Activated T-cell treated with anti-CD3 and anti-CD28 coated beads for 24 hours (primary cell): ENCODE data around the gene PLEKHA7.

Experiments
- DNase-seq: peaks from one replicate; pipeline ENCODE4 v3.0.0-alpha.2; 2020; ENCODE audit warnings: low read depth

The PLEKHA7 gene

DNA sequence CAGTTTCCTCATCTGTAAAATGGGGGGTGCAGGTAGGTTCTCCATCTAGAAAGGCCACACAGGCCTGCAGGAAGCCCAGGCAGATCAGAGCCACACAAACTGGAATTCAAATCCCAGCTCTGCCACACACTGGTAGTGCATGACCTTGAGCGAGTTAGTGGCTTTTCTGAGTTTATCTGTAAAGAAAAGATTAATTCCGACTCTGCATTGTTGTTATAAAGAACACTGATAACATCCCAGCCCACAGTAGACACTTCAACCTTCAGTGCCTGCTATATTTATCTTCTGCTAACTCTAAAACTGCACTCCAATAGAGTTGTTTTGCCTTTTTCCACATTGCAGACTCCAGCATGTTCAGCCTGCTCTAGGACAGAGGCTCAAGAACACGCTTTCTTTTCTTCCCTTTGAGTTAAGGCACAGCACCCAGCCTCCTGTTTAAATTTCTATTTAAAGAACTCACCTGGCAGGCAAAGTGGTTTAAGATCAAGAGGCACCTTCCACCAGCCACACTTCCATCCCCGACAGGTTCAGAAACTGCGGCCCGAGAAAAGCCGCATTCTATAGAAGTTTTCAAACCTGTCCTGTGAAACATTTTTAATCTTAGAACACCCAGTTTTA, 133.9 kb downstream of the PLEKHA7 start:
- DNase-seq: no peak

DNA sequence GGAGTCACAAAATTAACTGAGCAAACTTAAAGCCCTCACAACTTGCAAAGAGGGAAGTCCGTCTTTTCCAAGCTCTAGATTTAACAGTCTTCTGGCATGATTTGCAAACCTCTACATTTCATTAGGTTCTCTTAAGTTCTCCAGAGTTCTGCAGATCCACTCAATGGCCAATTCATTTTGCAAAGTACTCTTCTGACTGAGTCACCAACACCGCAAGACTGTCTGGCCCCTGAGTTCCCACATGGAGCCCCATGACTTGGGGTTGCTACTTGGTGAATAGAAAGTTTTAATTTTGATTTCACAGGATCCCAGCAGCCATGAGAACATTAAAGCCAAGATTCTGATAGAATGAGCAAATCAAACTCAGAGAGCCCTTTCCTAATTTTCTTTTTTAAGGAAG, 134.5 kb downstream of the PLEKHA7 start:
- no peak for DNase-seq

DNA sequence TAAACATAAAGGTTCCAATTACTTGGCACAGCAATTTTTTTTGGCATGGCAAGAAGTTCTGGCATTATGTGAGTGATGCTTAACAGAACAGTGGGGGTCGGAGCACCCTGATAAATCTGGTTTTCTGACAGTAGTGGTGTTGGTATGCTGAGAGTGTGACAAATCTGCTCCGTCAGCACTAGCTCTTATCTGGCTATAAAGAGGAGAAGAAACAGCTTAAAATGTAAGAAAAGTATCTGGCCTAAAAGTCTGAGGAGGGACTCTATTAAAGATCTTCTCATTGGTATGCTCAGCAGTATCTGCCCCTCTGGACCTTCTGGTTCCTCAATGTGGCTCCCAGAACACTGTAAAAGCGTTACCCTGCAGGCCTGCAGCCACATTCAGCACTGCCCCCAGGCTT, 137.4 kb downstream of the PLEKHA7 start:
- DNase-seq: no peak

DNA sequence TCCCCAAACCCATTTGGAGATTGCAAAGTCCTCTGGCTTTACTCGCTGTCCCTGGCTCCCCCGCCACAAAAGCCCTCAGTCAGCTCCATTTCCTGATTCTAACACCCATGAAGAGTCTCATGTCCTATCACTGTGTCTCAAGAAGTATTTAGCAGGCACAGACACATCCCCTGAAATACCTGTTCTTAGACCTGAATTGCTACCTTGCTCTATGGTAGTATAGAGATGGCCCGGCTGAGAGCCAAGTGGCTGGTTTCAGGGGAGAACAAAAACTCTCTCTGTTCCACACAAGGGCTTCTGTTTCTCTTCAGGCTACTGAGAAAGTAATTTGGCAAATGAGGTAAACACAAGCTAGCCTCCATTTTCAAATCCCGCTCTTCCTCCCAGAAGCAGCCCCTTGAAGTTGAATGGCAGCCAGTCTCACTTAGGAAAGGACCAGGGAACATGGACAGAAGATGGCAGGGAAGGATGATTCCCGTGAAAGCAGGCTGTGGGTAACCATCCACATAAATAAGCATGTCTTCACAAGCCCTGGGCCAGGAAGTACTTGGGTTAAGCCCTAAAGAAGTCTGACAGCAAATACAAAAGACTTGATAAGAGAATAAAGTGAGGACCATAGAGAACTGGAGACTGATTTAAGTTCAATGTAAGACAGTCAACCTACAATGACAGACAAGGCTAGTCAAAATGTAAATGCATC, 138.0 kb downstream of the PLEKHA7 start:
- DNase-seq: no peak

- DNase-seq: no peak
Measured at GRCh38 chr11:16874275-16874975, 139.8 kb downstream of the PLEKHA7 start.

DNA sequence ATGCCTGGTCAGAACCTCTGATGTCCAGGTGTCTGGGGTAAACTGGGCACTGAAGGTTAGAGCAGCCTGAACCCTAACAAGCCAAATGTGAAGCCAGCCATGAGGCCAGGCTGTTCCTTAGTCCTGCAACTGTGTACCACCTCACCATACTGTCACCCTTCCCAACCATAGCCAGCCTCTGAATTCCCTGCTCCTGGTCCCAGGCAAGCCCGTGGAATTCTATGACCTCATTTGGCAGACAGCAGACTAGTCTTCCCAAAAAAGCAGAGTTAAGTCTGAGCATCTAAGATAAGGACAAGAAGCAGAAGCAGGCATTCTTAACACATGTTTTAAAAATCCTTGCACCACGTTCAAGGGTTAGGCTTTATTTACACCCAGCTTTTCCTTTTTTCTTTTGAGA, 140.9 kb downstream of the PLEKHA7 start:
- DNase-seq: no peak

GRCh38 chr11:16871368-16871767, 142.8 kb downstream of the PLEKHA7 start:
- DNase-seq: no peak

DNA sequence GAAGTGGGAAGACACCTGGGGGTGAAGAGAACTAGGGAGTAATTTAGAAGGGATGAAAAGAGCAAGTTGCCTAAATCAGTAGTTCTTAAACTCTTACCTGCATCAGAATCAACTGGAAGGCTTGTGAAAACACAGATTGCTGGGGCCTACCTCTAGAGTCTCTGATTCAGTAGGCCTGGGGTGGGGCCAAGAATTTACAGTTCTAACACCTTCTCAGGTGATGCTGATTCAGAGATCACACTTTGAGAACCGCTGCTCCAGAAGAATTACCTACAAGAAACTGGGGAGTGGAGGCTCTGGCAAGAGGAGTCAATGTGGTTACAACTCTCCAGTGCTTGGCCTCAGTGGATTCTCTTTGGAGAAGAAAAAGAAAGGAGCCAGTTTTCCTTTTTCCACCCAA, 147.1 kb downstream of the PLEKHA7 start:
- no peak for DNase-seq

GRCh38 chr11:16864428-16864827, 149.8 kb downstream of the PLEKHA7 start:
- peak; percentile 35 for DNase-seq

- no peak for DNase-seq
Measured at GRCh38 chr11:16863389-16863788, 150.8 kb downstream of the PLEKHA7 start.

DNA sequence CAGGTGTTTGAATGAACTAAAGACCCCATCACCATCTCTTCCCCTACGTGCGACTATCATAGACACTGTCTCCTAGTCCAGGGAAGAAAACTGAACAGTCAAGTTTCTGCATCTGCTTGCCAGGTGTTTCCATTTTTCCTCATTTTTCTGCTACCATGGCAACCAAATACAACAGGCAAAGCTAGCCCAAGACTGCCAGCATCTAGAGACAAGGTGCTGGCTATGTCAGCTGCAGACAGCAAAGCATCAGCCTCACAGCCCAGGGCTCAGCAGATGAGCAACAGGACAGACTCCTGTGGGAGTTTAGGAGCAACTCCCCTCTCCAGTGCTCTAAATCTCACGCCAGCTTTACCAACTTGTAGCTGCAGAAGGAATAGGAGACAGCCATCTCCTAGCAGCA, 151.5 kb downstream of the PLEKHA7 start:
- DNase-seq: no peak

DNA sequence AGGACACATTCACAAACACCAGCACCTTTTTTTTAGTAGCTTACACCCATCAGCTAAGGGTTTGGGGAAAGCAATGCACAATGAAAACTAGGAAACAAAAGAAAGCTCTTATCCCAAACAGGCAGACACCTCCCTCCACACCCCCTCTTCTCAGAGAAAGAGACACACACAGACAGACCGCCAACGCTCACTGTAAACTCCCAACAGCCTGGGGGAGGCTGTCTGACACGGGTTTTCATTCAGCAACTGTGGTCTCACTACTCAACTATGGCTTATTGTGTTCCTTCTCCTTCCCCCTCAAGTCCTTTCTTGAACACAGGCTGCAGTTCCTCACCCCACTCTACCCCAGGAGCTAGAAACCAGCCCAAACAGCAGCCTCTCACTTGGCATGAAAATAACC, 152.4 kb downstream of the PLEKHA7 start:
- DNase-seq: no peak

- DNase-seq: no peak
Measured at GRCh38 chr11:16860617-16861016, 153.6 kb downstream of the PLEKHA7 start.

GRCh38 chr11:16859651-16860050, 154.6 kb downstream of the PLEKHA7 start:
- DNase-seq: no peak

DNA sequence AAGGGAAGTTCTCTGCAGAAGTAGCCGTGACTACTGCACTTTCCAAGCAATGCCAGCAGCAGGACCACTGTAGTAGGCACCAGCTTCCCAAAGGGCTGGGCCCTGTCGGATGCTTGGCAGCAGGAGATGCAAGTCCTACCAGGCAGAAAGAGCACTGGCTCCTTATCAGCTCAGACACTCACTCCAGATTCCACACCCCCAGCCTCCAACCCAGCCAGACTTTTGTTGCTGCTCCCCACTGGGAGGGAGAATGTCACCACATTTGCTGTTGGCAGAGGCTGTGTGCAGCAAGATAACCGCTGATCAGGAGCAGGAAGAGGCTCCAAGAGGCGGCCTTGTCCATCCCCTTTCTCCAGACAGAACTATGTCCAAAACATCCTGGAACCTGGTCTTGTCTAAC, 157.0 kb downstream of the PLEKHA7 start:
- no peak for DNase-seq

DNA sequence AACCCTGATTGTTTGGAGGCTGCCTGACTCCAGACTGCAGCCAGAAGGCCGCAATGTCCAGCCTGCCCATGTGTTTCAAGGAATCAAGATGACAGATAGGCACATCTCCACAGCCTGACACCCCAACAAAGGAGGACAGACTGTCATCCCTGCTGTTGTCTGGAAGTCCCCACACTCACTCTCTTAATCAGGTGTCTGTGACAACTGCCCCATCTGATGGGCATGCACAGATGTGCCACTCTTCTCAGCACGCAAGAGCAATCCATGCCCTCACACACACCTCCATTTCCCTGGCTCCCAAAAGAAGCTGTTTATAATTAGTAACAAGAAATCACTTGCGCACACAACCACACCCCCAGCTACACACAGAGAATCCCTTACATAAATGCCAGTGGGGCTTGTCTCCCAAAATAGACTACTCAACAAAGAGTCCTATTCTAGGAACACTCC, 158.2 kb downstream of the PLEKHA7 start:
- no peak for DNase-seq

DNA sequence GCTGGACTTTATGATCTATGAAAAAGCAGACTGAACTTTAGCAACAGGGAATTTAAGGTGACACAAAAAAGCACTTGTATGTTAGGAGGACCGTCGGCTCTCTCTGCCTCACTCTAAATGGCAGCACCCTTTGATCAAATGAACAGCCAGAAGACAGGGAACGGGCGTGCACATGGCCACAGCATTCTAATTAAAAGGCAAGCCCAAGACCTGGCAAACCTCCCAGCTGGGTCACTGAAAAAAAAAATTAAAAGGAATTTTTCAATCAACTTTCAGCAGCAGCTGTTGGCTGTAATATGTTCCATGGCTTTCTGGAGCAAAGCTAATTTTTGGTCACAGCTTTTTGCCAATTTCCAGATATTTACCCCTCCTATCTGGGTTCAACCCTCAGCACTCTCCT, 159.2 kb downstream of the PLEKHA7 start:
- DNase-seq: no peak

DNA sequence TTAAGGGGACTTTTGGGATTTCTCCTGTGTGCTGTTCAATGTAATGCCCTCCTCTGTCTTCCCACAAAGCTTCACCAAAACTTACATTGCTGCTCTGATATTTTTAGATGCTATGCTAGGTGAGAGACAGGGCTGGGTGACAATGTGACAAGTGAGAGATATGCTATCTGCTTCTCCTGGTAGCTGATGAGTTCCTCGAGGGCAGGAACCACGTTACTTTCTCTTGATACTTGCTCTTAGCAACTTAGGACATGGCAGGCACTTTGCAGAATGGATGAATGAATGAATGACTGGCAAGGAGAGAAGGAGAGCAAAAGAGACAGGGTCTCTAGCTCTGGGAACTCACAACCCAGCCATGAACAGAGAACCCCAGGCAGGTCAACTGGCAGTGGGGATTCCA, 160.4 kb downstream of the PLEKHA7 start:
- no peak for DNase-seq

- no peak for DNase-seq
Measured at GRCh38 chr11:16853266-16853665, 160.9 kb downstream of the PLEKHA7 start.

DNA sequence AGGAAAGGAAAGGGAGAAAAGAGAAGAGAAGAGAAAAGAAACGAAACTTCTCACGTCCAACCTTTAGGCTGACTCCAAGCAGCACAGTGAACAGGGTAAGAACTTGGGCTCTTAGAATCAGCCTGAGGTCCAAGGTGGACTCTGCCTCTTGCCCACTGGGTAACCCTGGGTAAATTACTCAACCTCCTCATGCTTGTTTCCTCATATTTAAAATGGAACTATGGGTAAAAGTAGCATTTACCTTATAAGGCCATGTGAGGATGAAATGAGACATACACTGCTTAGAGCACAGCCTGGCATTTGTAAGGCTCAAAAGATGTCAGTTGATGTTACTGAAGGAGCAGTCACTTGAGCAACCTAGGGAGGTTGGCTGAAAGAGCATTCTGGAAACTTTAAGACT, 167.9 kb downstream of the PLEKHA7 start:
- no peak for DNase-seq

DNA sequence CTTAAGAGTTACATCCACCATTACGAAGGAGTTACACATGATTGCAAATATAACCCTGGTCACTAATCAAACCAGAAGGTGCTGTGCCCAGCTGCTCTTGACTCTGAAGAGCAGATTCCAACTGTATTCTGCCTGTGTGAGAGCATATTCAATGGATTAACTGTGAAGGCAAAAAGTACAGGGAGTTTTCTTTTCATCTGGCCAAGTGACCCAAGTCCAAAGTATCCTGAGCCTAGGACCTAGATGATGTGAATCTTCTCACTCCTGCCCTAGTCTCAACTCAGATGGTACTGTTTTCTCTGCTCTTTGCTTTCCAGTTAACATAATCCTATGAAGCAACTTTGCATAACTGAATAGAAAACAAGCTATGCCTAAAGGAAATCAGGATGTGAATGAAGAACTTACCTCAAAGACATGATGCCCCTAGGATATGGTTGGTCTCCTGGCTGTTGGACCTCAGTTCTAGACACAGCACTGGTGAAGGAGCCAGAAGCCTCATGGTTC, 169.9 kb downstream of the PLEKHA7 start:
- DNase-seq: no peak

DNA sequence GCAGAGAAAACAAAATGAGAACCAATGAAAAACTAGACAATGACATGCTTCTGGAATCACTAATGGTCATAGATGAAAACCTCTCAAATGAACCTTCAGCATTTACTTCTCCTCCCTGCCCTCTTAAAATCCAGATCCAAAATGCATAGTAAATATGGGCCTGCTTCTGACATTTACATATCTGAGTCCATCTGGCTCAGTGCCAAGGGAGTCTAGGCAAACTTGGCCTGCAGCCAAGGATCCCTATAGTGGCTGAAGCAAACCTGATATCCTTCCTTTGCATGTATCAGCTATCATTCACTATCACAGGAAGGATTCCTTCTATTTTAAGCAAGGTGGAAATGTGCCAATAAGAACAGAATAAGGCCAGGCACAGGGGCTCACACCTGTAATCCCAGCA, 170.9 kb downstream of the PLEKHA7 start:
- no peak for DNase-seq

- no peak for DNase-seq
Measured at GRCh38 chr11:16841984-16842383, 172.2 kb downstream of the PLEKHA7 start.
